Stimulated activated CD4-positive, alpha-beta T cell treated with anti-CD3 and anti-CD28 coated beads, Interleukin-15, amount 100 ng/mL, for 1 hour (primary cell): ENCODE measurements around the gene VSTM2B.

Source experiments
- DNase-seq, 2 donors: peaks; one replicate each; pipeline ENCODE4 v3.0.0-alpha.2; 2020; ENCODE audit warnings: low read depth in 1 of 2, low spot score in 1 of 2

Gene VSTM2B

DNA sequence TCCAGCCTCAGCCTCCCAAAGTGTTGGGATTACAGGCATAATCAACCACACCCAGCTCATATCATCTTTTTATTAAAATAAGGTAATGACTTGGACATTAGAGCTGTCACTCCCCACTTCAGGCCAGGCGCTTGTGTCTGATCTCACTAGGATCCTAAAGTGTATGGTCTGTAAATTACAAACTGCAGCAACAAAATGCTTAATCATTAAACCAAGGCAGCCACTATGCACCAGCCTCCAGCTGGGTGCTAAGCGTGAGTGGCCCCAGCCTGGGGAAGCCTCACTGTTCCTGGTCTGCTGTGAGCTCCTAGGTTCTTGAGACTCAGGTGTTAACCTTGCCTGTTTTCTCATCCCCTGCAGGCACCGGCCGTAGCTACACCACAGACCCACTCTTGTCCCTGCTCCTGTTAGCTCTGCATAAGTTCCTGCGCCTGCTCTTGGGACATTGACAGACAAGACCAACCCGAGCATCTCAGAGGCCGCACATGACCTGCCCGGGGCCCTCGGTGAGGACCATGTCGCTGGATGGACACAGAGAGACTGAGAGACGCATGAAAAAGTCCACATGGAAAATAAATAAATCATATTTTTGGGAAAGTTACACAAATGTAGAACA lies 37.8 kb downstream of the VSTM2B start:
- DNase-seq = no peak

DNA sequence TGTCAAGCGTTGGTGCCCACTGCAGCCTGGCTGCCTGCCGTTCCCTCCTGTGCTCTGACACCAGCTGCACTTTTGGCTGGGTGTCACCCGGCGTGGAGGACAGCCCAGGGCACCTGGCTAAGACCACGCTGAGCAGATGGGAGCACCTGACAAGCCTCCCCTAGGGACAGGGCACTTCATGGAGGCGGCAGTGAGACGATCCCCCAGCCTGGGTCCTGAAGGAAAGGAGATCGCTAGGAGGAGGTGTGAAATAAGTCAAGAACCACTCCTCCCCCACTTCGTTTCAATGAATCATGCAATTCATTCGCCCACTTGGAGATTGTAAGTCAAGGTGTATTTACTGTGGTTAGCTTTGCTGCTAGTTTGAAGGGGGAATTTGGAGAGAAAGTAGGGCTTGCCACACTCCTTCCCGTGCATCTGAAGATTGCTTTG lies 38.8 kb downstream of the VSTM2B start:
- DNase-seq = no peak

DNA sequence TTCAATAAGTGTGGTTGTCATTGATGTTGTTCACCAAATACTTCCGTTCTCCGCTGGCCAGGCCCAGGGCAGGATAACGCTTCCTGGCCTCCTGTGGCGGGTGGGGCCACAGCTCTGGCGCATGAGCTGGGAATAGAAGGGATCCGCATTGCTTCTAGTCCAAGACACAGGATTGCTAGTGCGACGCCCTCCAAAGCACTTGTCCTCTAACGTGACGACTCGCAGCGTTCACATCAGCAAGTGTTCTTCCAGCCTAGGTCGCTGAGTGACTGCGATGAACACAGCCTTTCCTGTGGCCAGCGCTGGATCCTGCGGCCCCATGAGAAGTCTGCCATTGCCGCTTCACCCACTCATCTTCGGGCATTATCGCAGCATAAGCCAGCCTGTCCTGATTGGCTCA lies 39.4 kb downstream of the VSTM2B start:
- DNase-seq = no peak

DNA sequence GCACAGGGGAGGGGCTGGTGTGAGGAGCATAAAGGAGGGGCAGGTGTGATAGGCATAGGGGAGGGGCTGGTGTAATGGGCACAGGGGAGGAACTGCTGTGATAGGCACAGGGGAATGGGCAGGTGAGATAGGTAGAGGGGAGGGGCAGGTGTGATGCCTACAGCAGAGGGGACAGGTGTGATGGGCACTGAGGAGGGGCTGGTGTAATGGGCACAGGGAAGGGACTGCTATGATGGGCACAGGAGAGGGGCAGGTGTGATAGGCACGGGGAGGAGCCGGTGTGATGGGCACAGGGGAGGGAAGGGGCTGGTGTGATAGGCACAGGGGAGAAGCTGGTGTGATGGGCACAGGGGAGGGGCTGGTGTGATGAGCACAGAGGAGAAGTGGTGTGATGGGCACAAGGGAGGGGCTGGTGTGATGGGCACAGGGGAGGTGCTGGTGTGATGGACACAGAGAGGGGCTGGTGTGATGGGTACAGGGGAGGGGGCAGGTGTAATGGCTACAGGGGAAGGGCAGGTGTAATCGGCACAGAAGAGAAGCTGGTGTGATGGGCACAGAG lies 40.8 kb downstream of the VSTM2B start:
- no peak for DNase-seq

DNA sequence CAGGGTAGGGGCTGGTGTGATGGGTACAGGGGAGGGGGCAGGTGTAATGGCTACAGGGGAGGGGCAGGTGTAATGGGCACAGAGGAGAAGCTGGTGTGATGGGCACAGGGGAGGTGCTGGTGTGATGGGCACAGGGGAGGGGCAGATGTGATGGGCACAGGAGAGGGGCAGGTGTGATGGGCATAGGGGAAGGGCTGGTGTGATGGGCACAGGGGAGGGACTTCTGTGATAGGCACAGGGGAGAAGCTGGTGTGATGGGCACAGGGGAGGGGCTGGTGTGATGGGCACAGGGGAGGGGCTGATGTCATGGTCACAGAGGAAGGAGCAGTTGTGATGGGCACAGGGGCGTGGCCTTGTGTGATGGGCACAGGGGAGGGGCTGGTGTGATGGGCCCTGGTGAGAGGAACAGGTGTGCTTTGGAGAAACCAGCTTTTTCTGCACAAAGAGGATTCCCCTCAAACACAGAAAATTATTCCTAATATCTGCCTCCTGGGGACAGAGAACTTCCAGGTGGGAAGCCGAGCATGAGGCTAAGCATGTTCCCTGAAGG lies 41.6 kb downstream of the VSTM2B start:
- no peak for DNase-seq

DNA sequence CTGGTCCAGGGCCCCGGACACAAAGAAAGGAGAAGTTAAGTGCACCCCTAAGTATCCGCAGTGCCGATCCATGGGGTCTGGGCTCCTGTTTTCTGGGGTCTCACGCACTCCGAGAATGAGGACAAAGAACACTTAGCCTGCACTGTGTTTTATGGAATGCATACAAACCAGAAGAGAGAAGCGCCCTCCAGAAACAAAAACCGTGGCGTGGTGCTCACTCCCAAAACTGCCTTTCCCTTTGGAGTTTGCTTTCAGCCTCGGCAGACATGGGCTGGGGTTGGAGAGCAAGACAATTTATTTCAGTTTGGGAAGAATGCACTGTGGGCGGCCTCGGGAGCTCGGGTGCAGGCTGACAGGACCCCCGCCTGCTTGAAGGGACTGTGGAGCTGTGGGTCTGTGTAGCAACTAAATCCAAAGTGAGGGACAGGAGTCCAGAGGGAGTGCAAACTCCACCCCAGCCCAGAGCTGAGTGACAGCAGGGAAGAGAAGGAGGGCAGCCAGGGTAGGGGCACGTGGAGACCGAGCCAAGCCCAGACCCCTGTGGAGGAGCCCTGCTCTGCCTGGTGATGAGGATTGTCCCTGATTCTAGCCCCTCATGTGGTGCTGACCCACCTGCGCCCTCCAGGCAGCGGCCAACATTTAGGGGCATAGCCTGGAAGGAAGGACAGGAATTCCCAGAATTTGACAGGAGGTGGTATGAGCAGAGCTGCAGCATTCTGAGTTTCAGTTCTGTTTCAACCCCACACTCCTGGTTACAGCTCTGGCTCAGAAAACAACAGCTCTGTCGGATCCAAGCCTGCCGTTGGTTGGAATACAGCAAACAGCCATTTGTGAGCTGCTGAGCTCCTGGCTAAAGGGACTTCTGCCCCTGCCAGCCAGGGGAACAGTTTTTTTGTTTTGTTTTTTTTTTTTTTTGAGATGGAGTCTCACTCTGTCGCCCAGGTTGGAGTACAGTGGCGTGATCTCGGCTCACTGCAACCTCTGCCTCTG lies 42.5 kb downstream of the VSTM2B start:
- no peak for DNase-seq

DNA sequence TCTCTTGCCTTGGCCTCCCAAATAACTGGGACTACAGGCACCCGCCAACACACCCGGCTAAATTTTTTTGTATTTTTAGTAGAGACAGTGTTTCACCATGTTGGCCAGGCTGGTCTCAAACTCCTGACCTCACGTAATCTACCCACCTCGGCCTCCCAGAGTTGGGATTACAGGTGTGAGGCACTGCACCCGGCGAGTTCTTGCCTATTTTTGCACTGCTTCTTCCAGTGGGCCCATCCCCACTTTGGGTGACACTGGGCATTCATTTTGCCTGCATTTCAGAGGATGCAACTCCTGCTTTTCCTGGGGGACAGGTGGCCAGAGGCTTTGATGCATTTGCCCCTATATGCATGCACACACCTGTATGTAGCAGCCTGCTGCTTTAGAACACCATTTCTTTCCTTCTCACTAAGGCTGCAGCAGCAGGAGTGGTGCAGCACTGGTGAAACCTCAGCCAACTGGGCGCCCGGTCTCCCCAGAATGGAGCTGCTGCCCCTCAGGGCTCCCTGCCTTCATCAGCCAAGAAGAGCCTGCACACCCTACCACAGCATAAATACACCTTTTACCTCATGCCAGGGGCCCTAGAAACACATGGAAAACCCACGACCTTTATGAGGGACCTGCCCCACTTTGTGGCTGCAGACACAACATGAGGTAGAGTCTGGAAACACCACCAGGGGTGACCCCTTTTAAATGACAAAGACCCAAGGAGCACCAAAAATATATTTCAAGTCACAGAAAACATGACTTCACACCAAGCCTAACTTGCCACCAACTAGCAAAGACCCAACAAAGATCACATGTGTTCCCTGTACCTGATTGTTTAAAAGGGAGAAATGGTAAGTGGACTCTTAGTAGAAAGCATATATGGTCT lies 43.5 kb downstream of the VSTM2B start:
- DNase-seq = no peak

DNA sequence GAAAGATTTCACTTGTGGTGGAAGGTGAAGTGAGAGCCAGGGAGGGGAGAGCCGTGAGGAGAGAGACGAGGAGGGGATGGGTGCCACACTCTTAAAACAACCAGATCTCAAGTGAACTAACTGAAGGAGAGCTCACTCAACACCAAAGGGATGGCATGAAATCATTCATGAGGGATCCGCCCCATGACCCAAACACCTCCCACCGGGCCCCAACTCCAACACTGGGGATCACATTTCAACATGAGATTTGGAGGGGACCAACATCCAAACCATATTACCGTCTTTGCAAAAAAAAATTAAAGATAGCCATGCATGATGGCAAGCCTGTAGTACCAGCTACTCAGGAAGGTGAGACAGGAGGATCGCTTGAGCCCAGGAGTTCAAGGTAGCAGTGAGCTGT lies 45.4 kb downstream of the VSTM2B start:
- no peak for DNase-seq

DNA sequence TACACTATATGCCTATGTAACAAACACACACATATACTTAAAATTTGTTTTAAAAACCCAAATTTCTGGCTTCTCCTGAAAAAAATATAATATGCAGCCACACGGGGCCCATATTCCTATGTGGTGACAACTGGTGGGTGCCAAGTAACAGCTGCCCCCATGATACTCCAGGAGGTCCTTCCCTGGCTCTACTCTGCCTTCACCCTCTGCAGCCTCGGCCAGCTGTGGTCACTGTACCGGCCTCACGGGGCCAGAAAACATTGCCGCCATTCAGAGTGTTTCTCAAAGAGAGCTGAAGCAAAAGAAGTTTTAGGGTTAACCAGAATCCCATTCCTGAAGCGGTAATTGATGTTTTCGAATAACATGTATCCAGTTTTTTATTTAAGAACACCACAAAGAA lies 47.7 kb downstream of the VSTM2B start:
- DNase-seq = no peak

DNA sequence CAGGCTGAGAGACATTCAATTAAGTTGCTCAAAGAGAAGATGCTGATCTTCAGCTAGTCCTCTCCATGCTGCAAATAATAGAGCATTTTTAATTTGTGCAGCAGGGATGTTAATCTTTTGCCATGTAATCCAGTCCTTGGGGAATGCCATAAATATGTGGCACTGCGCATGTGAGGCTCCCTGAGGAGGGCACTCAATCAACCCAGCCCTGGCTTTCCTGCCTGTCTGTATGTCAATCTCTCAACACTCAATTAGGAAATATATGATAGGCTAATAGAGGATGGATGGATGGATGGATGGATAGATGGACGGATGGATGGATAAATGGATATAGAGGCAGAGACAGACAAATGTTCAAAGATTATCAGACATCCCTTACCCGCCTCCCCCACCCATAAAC lies 48.7 kb downstream of the VSTM2B start:
- DNase-seq = no peak

DNA sequence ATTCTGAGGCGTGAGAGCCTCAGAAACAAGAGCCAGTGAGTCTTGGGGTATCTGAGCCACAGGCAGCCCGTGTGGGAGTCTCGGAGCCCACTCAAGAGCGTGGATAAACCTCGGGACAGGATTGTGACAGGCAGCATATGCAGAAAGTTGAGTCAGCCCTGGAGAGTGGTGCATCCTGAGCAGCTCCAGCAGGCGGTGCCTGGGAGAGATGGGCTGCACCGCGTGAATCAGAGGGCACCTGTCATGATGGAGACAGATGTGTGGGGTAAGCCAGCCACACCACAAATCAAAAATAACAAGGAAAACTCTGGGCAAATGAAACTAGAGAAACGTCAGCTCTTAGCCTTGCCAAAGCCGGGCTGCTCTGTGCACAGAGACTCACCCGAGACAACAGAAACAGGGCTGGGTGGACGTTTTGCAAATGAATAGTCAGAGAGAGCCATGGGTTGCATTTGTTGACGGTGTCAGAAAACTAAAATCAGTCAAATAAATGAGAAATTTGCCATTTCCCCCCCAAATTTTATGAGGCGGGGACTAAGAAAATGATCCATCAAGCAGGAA lies 50.3 kb downstream of the VSTM2B start:
- no peak for DNase-seq

DNA sequence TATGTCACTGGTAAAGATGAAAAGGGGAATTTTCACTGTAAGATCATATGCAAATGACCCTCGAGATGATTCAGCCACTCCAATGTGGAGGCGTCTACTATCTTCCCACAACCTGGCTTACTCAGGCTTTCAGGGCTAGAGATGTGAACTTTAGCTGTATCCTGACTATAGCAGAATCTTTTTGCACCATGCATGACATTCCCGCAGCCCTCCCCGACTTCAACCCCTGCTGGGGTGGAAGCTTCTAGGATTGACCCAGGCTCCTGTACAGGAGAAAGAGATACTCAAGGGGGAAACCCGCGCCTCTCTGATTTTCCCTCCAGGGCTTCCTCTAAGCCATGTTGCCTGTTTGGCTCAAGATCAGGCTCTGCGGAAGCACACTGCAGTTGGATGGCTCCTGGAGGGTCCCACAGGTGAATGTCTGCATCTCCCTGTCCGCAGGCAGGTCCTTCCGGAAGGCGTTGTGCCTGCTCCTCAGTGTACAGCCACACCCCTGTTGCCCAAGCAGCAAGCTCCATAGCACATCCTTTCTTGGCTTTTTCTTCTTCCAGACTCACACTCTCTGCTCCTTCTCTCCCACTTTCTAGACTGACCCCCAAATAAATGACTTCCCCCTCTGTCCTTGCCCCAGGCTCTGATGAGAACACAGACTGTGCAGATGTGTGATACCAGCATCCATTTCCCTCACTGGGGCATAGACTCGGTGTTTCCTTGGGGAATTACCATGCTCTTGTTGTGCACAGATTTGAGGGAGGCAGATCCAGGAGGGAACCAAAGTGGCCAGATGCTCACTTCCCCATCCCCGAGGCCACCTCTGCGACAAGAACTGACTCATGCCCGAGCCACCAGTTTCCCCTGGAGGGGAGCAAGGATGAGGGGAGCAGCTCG lies 51.2 kb downstream of the VSTM2B start:
- DNase-seq = no peak

DNA sequence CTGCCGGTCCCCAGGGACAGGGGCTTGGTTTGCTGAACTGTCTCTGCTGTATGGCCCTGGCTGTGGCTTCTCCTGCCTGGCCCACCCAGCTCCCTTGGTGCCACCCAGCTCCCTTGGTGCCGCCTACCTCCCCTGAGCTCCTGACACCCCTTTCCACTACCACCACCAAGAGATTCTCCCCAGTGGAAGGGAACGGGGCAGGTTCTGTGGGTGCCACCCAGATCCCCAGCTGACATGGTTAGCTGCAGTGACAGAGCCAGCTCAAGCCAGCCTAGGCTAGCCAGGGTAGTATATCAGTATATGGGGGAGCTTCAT lies 51.8 kb downstream of the VSTM2B start:
- DNase-seq = no peak

DNA sequence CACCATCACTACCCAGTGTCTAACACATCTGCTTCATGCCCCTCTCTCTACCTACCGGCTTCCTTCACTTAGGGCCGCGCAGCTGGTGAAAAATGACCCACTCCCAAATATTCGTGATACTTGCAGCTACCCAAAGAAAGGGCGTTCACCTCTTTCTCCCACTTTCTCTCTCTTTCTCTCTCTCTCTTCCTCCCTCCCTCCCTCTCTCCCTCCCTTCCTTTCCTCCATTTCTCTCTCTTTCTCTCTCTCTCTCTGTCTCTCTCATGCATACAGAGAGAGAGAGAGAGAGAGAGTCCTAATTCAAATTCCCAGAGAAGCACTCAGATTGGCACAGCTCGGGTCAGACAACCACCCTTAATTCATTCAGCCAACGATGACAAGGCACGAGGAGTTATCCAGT lies 52.6 kb downstream of the VSTM2B start:
- no peak for DNase-seq

DNA sequence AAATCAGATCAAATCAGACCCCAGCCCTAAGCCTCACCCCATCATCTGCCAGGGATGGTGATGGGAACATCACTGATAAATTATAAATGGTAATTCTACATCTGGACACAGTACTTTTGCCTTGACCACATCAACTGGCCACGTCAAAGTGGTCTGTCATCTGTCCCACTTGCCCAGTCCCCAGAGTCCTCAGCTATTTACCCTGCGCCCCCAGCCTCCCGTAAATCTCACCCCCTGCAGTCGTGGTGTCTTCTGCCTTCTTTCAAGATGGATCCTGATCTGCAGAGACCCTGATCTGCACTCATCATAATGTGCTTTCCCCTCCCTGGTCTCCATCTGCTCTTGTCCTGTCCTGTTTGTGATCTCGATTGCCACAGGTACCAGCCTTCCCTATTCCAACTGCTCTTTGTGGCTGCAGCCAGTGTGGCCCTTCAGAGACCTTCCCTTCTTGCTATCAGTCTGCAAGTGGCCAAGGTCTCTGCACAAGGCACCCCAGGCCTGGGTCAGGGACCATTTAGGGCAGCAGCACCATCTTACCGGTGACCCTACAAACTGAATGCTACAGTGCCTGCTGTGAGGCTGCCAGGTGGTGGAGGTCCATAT lies 53.6 kb downstream of the VSTM2B start:
- DNase-seq = no peak

DNA sequence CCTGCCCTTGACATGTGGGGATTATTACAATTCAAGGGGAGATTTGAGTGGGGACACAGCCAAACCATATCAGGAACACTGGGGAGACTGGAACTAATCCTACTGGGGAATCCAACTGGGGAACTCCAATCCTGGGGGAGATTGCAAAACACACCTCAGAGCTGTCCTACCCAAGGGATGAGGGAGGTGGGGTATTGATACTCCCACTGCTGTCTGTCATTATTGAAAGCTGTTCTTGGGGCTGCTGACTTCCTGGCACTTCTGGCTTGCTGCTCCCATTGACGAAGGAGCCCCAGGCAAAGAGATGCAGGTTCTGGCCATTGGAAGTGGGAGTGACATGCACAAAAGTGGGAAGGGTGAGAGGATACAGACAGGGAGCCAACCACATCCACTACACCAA lies 55.6 kb downstream of the VSTM2B start:
- DNase-seq = no peak

DNA sequence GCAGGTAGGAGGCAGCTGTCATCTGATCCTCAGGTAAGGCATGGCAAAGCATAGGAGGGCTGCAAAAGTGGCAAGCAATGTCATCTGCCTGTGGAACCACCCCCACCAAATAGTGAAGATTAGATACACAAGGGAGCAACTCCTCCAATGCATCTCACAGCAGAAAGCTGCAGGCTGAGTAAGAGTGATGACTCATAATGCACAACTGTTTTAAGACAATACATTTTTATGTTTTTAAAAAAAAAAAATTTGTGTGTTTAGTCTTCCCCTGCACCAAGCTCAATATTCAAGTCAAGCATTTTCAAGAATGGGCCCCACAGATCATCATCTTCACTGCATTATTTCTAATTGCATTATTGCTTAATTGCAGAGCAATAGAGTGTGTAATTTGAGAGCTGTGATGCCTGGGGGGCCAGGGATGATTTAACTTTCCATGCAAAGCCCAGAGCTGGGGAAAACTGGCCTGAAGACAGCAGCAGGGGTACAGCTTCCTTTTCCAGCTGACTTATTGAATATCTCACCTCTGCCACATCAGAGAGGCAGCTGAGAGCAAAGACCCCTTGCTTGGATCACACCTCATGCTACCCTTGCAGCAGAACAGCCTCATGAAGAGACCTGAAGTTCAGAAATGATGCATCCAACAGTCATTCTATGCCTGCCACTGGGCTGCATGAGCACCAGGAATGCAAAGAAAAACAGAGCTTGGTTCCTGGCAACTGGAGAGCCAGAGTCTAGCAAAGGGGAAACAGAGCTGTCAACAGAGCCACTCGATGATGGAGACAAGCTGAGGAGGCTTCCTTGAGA lies 57.6 kb downstream of the VSTM2B start:
- no peak for DNase-seq

DNA sequence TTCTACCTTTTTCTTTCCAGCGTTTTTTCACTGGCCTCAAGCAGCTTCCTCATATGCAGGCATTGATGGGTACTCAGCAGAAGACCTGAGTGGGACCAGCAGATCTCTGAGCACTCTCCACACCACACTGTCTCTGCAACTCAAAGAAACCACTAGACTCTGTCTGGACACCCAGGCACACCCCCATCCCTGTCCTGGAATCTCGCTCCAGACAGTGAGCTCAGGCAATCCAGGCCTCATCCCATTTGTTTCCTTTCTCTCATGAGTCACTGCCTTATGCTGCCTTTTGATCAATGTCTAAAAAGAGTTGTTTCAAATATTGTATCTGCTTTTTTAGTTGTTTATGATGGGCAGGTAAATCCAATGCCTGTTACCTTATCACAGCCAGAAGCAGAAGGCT lies 60.6 kb downstream of the VSTM2B start:
- DNase-seq = no peak

DNA sequence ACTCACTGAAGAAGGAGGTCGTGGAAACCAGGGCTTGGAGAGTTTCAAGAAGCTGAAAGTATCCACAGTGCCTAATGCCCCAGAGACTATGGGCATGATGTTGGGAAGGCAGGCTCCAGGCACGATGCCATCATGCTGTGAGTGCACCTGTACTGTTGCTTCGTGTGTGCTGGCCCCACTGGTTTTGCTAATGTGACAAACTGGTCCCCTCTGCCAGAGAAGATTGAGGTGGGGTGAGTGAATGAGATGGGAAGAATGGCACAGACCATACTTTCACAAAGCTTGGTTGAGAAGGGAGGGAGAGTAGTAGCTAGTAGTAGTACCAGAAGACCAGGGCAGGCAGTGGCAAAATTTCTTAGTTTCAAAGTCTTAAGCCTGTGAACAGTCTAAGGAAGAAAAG lies 61.3 kb downstream of the VSTM2B start:
- no peak for DNase-seq
